ENCODE results near the gene FADS2. TPM values are rescaled to one million over a fixed set of nuclear protein-coding genes. Genes with fewer than 3 reads are reported as not detected.

FADS2 gene
- total RNA-seq, 1 experiment from 2014 or later = 36.3 TPM

- no peaks in the 10 kb centered on the region for H3K27me3 ChIP-seq (replicated peaks; ENCODE audit: control insufficient read depth, insufficient read depth, low read length)
- no peak for TF ChIP-seq CTCF (IDR thresholded peaks at IDR 0.05; ENCODE audit: insufficient read depth in 1 of 2, low read depth in 1 of 2, low read length in 1 of 2, severe bottlenecking in 1 of 2, unreplicated experiment in 1 of 2)
- Mint-ChIP-seq H3K4me1 (ENCODE audit: low read depth, unreplicated experiment) (no peaks in the 10 kb centered on the region), H3K27me3 (ENCODE audit: insufficient read depth, unreplicated experiment) (no peaks in the 10 kb centered on the region), H3K27ac (ENCODE audit: unreplicated experiment) (no peak overlapping the region), H3K4me3 (ENCODE audit: unreplicated experiment) (no peak overlapping the region), H3K9me3 (ENCODE audit: unreplicated experiment) (no peaks in the 10 kb centered on the region), H3K36me3 (ENCODE audit: insufficient read depth, unreplicated experiment) (no peaks in the 10 kb centered on the region)
- no peaks in the 10 kb centered on the region for H3K9me3 ChIP-seq
- H3K4me3 ChIP-seq (ENCODE audit: low read depth, low read length) = no peak overlapping the region
- DNase-seq = no peak
- no peaks in the 10 kb centered on the region for H3K4me1 ChIP-seq
- BruUV-seq (replicated peaks) = no TSS peak
- ChIA-PET CTCF (interaction anchor here (0.6 kb wide), 1 partner anchor 103 kb away, joined by 6 read pairs; no protein-coding TSS in a partner anchor), POLR2A (interaction anchor here (0.9 kb wide), 1 partner anchor 38 kb away, joined by 6 read pairs; no protein-coding TSS in a partner anchor)
- intact Hi-C loops (cut with micrococcal nuclease; ENCODE audit: unreplicated experiment) = no loop called here
- H3K36me3 ChIP-seq (ENCODE audit: control insufficient read depth, insufficient read depth, low read length) = no peaks in the 10 kb centered on the region
Observed at GRCh38 chr11:61855939-61856680, 28.0 kb downstream of the FADS2 start.

- ChIA-PET POLR2A (no interaction called here), CTCF (interaction anchor here (1.0 kb wide), 1 partner anchor 63 kb away, joined by 3 read pairs; no protein-coding TSS in a partner anchor)
- H3K36me3 ChIP-seq (ENCODE audit: control insufficient read depth, insufficient read depth, low read length) = no peaks in the 10 kb centered on the region
- no TSS peak for BruUV-seq (replicated peaks)
- no peak overlapping the region for H3K4me3 ChIP-seq (ENCODE audit: low read depth, low read length)
- no peaks in the 10 kb centered on the region for H3K27me3 ChIP-seq (replicated peaks; ENCODE audit: control insufficient read depth, insufficient read depth, low read length)
- no peaks in the 10 kb centered on the region for H3K4me1 ChIP-seq
- no peaks in the 10 kb centered on the region for H3K4me1 Mint-ChIP-seq (ENCODE audit: low read depth, unreplicated experiment)
- H3K27me3 Mint-ChIP-seq (ENCODE audit: insufficient read depth, unreplicated experiment) = no peaks in the 10 kb centered on the region
- no peaks in the 10 kb centered on the region for H3K9me3 Mint-ChIP-seq (ENCODE audit: unreplicated experiment)
- intact Hi-C loops (cut with micrococcal nuclease; ENCODE audit: unreplicated experiment) = no loop called here
- peaks cover 6% of the 10 kb centered on the region for H3K36me3 Mint-ChIP-seq (ENCODE audit: insufficient read depth, unreplicated experiment)
- H3K9me3 ChIP-seq = no peaks in the 10 kb centered on the region
- no peak overlapping the region for H3K4me3 Mint-ChIP-seq (ENCODE audit: unreplicated experiment)
- no peak for TF ChIP-seq CTCF (IDR thresholded peaks at IDR 0.05; ENCODE audit: insufficient read depth in 1 of 2, low read depth in 1 of 2, low read length in 1 of 2, severe bottlenecking in 1 of 2, unreplicated experiment in 1 of 2)
- DNase-seq = peak in 1 of 2 experiments; percentile 35
- H3K27ac Mint-ChIP-seq (ENCODE audit: unreplicated experiment) = no peak overlapping the region
Observed at GRCh38 chr11:61860054-61860903, 32.2 kb downstream of the FADS2 start.

GRCh38 chr11:61861634-61862033 lies 33.5 kb downstream of the FADS2 start:
- intact Hi-C loops (cut with micrococcal nuclease; ENCODE audit: unreplicated experiment) = no loop called here
- POLR2A ChIA-PET = no interaction called here
- CTCF ChIA-PET = no interaction called here
- Mint-ChIP-seq H3K9me3 (ENCODE audit: unreplicated experiment) (no peaks in the 10 kb centered on the region), H3K4me1 (ENCODE audit: low read depth, unreplicated experiment) (no peaks in the 10 kb centered on the region), H3K4me3 (ENCODE audit: unreplicated experiment) (no peak overlapping the region), H3K27ac (ENCODE audit: unreplicated experiment) (no peak overlapping the region), H3K36me3 (ENCODE audit: insufficient read depth, unreplicated experiment) (peaks cover 6% of the 10 kb centered on the region), H3K27me3 (ENCODE audit: insufficient read depth, unreplicated experiment) (no peaks in the 10 kb centered on the region)
- Histone ChIP-seq H3K36me3 (ENCODE audit: control insufficient read depth, insufficient read depth, low read length) (no peaks in the 10 kb centered on the region), H3K9me3 (no peaks in the 10 kb centered on the region), H3K4me3 (ENCODE audit: low read depth, low read length) (no peak overlapping the region), H3K27me3 (replicated peaks; ENCODE audit: control insufficient read depth, insufficient read depth, low read length) (no peaks in the 10 kb centered on the region), H3K4me1 (peaks cover 5% of the 10 kb centered on the region; the same call in 1 of the 2 replicates)
- TF ChIP-seq CTCF (IDR thresholded peaks at IDR 0.05; ENCODE audit: insufficient read depth in 1 of 2, low read depth in 1 of 2, low read length in 1 of 2, severe bottlenecking in 1 of 2, unreplicated experiment in 1 of 2) = no peak
- BruUV-seq (replicated peaks) = no TSS peak
- DNase-seq = no peak

Data from Caco-2 (cell line).